Non-pigmented ciliary epithelial cell (primary cell): ENCODE data around the gene SAP30L.

ENCODE experiments used
- DNase-seq: peaks from one replicate; pipeline ENCODE4 v3.0.0-alpha.2; 2010; ENCODE audit warnings: low read depth

Gene SAP30L

DNA sequence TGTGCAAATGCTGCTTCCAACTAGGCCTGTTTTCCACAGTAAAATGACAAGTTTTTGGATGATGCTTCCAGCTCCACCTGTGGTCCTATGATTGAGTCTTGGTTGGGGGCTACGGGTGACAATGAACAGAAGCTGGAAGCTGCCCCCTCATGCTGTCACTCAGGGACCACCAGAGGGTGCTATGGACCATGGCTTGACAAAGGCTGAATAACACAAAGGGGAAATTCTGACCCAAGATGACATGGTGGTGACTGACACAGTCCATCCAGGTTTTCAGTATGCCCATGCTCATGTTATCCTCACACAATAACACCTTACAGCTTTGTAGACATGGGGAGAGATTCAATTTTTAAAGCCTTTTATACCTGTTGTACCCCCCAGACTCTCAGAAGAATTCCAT lies 23.9 kb upstream of the SAP30L start:
- DNase-seq: no peak

DNA sequence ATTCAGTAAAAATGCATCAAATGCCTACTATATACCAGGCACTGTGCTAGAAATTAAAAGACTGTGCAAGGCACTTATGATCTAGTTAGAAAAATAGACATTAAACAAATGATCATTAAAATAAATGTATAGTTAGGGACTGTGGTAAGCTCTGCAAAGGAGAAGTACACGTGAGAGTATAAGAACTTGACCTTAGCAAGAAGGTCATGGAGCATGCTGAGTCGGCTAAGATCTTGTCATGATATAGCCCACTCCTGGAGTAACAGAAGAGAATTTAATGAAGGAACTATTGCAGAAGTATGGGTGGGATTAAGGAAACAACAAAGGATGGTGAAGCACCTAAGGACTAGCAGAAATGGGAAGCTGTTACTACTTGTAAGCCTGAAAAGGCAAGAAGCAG lies 23.5 kb upstream of the SAP30L start:
- no peak for DNase-seq

GRCh38 chr5:154428208-154428607 lies 17.6 kb upstream of the SAP30L start:
- DNase-seq: no peak

GRCh38 chr5:154429341-154429740 lies 16.5 kb upstream of the SAP30L start:
- DNase-seq: no peak

GRCh38 chr5:154430466-154430865 lies 15.3 kb upstream of the SAP30L start:
- no peak for DNase-seq

DNA sequence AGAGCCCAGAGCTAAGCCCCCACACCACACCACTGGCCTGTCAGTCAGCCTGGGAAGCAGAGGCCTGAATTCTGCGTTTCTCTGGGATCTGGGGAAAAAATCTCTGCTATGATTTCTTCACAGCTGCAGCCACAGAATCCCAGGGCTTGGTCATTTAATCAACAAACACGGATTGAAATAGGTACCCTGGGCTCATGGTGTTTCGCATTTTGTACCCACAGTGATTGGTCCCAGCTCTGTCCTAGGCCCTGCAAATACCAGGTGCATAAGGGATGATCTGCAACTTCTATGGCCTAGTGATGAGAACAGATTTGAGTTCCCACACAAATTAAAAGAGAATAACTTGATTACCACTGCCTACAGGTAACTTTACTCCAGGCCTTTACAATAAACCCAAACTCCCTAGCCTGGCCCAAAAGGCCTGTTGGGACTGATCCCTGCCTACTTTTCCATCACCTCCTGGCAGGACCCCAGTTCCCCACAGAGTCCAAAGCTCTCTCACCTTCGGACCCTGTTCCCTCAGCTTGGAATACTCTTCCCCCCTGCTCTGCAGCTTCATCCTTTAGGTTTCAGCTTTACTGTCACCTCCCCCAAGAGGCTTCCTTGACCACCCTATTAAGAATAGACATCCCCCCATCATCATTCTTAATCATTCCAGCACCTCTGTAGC lies 14.7 kb upstream of the SAP30L start:
- DNase-seq: no peak

GRCh38 chr5:154435226-154435625 lies 10.6 kb upstream of the SAP30L start:
- DNase-seq: no peak

DNA sequence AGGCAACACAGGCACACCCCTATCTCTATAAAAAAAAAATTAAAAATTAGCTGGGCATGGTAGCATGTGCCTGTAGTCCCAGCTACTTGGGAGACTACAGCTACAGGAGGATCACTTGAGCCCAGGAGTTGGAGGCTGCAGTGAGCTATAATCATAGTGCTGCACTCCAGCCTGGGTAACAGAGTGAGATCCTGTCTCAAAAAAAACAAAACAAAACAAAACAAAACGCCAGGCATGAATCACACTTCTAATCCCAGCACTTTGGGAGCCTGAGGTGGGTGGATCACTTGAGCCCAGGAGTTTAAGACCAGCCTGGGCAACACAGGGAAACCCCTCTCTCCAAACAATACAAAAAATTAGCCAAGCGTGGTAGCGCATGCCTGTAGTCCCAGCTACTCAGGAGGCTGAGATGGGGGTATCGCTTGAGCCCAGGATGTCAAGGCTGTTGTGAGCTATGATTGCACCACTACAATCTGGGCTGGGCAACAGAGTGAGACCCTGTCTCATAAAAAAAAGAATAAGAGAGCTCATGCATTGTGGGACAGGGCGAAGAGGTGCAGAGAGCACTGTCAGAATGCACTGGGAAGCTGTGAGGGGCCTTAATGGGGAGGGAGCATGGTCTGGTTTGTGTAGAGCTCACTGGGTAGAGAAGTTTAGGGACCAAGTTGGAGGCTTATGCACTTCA lies 8.4 kb upstream of the SAP30L start:
- DNase-seq: no peak

DNA sequence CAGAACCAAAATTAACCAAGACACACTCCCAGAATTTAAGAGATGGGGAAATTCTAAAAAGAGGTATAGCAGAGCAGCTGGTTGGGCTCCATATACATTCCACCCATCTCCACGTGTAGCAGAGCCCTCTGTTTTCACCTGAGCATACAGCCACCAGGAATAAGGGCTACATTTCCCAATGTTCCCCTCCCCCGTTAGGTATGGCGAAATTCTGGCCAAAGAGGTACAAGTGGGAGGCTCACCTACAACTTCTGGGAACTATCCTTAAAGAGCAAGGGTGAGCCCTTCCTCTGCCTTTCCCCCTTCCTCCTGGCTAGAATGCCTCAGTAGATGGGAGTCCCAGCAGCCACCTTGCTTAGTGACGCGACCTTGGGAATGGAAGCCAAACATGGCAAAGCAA lies 5.3 kb upstream of the SAP30L start:
- no peak for DNase-seq

DNA sequence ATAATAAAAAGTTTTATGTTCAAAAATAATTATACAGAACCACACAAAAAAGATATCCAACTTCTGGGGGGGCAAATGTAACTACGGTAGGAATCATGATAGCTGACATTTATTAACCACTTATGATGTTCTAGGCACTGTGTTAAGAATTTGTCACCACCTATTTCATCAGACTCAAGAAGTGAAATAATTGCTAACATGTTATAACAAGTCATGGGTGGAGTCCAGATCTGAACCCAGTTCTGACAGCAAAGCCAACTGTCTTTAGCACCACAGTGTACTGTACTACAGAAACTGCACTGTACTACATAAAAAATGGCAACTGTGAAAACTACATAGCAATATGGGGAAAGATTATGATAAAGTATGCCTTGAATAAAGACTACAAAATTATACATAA lies 3.0 kb upstream of the SAP30L start:
- DNase-seq: no peak

DNA sequence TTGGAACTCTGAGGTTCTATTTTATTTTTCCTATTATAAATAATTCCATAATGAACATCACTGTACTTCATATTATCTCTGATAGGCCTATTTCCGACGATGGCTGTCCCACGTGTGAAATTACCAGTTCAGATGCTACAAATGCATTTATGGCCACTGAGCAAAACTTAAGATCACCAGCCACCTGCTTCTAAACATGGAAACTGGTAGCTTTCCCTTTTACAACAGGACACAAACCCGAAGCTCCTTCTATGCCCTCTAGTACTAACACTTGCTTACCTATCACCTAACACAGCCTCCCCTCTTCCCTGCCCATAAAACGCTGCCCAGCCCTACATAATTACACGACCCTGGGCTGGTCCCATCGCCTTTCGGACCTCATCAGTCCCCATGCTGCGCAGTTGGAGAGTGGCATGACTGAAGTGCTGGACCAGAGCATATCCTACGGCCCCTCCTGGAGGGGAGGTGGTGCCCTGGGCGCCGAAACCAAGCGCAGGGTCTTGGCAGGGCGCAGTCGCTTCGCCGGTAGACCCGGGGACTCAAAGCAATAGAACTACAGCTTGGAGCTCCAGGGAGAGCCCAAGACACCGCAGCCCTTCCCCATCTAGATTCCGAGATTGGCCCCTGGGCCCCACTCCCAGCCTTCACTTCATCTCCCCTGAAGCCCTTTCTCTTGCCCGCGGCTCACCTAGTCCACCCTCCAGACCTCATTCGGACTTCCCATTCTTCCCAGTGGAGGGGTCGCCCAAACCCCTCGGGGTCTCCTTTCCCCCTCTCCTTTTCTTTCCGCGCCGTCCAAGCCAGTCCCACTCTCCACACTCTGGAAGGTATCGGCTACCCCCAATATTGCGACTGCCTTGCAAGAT lies 1.0 kb upstream of the SAP30L start:
- no peak for DNase-seq

GRCh38 chr5:154446195-154447088 lies 645 bp downstream of the SAP30L start:
- no peak for DNase-seq

- DNase-seq: no peak
Observed at GRCh38 chr5:154447089-154447725, 1.4 kb downstream of the SAP30L start.

DNA sequence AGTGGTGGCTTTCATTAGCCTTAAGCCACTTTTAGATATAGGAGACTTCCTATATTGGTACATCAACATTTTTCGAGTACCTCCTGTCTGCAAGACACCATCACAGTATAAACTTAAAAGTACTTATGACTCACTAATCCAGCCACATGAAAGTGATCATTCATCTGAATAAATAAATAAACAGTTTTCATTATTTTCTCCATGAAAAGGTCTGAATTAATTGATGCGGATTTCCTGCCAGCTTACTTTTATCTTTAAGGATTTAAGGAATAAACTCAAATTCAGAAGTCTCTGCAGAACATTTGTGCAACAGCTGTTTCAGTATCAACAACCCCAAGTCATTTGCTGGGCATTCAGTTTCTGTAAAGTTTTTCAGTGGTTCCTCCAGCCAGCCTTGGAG lies 4.0 kb downstream of the SAP30L start:
- no peak for DNase-seq

GRCh38 chr5:154451957-154452356 lies 6.2 kb downstream of the SAP30L start:
- no peak for DNase-seq

DNA sequence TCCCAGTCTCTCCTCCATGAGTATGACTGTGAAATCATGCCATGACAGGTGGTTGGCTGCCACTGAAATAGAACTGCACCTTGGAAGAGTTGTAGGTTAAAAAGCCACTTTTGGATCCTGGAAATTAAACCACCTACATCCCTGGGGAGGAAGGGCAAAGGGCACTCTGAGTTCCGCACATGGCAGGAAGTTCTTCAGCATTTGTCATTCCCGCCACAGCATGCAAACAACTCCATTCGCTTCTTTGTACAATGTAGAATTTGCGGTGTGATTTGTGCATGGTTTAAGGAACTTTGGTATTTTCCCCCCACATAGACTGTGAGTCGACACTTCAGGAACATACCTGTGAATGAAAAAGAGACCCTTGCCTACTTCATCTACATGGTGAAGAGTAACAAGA lies 9.8 kb downstream of the SAP30L start:
- DNase-seq: no peak

- no peak for DNase-seq
Observed at GRCh38 chr5:154456540-154456939, 10.7 kb downstream of the SAP30L start.

GRCh38 chr5:154459015-154459414 lies 13.2 kb downstream of the SAP30L start:
- no peak for DNase-seq

DNA sequence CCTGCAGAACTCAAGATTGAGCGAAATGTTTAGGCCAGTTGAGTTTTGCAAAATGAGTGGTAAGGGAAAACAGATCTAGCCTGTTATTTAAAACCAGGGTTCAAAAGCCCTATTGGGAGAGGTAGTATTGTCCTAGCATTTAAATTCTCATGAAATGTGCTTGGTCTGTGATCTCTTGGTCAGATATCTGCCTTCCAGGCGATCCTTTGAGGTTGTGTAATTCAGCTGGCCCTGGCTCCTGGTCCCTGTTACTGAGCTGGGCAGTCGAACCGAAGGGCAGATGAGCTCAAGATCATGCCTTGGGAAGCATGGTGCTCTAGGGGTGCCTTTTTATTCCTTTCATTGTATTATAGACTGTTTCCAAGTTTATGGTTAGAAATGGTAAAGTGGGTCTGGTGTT lies 14.4 kb downstream of the SAP30L start:
- no peak for DNase-seq

DNA sequence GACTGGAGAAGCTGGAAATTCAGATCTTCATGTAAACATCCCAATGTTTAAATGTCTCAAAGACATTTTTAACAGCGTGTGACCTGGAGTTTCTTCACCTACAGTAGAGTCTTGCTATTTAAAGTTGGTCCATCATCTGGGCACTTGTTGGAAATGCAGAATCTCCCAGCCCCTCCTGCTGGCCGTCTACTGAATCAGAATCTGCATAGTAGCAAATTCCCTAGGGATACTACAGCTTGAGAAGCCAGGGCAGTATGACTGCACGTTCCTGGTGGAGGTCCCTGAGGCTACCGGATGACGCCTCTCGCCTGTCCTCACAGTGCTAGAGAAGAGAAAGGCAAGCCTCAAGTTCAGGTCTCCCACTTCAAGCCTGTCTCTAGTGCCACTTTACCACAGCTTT lies 15.7 kb downstream of the SAP30L start:
- no peak for DNase-seq

DNA sequence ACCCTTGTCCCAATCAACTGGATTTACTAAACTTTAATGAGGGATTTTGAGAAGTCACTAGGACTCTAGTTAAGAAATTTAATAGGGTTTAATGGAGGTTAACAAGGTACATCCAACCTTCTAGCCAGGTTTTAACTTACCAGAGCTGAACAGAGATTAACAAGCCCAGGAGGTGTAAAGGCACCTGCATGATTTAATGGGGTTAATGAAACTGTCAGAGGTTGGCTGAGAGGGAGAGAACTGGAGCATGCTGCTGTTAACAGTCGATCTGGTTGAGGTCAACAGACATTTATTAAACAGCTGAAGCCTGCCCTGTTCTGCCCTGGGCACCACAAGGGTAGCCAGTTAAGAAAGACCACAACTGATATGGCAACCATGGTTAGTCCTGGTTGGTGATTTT lies 18.6 kb downstream of the SAP30L start:
- DNase-seq: no peak

GRCh38 chr5:154465169-154465568 lies 19.4 kb downstream of the SAP30L start:
- DNase-seq: no peak
